NCI-H526 (cell line): ENCODE data around the gene GPBAR1.
"Not testable (repeated sequence)": the region's sequence is repeated elsewhere in the genome, so short reads cannot be mapped to it uniquely, and the experiment has no call there.

Experiments used
- DNase-seq, 2 experiments: peaks; one replicate each; lab custom pipeline; 2025; lab: John Stamatoyannopoulos, UW

The GPBAR1 gene

GRCh38 chr2:218310853-218311540 is 50.2 kb downstream of the GPBAR1 start:
- no peak for DNase-seq

GRCh38 chr2:218311541-218312266 is 50.9 kb downstream of the GPBAR1 start:
- DNase-seq: not testable (repeated sequence)

GRCh38 chr2:218312267-218312756 is 51.5 kb downstream of the GPBAR1 start:
- no peak for DNase-seq

GRCh38 chr2:218313356-218313755 is 52.5 kb downstream of the GPBAR1 start:
- no peak for DNase-seq
